Stimulated activated CD4-positive, alpha-beta T cell treated with anti-CD3 and anti-CD28 coated beads, Interleukin-1b, Interleukin-23, amount 100 ng/mL, for 1 hour (primary cell): ENCODE measurements around the gene CLEC4A.
"Not testable (repeated sequence)": the region's sequence is repeated elsewhere in the genome, so short reads cannot be mapped to it uniquely, and the experiment has no call there.

Experiments used
- DNase-seq, 2 donors: peaks; one replicate each; pipeline ENCODE4 v3.0.0-alpha.2; 2020; ENCODE audit warnings: low read depth in 2 of 2

CLEC4A gene

GRCh38 chr12:8123124-8123912, at the start of gene CLEC4A:
Gene CLEC4A, plus strand, starts transcription at chr12:8123617. Its CDS starts 262 bp downstream, at chr12:8123879.
- DNase-seq: no peak

- DNase-seq: no peak
These were observed 47.5 kb upstream of the CLEC4A start for GRCh38 chr12:8075935-8076334.

- DNase-seq: no peak
These were observed 47.1 kb upstream of the CLEC4A start for GRCh38 chr12:8076366-8076765.

- no peak for DNase-seq
These were observed 46.2 kb upstream of the CLEC4A start for GRCh38 chr12:8077207-8077606.

GRCh38 chr12:8078398-8078797, 45.0 kb upstream of the CLEC4A start:
- DNase-seq: peak; percentile 19 to 42

DNA sequence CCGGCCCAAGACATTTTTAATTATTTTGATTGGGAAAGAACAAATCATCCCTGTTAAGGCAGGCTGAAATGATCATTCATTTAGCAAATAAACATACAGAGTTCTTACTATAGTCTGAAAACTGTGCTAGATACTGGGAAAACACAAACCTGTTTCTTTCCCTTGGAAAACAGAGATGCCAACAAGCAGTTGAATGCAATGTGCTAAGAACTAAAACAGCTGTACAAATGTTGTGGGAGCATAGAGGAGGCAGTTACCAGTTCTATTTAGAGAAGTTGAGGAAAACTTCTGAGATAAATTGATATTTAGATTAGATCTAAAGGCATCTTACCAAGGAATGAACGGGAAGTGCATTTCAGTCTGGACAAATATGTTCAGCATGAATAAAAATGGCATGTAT, 44.5 kb upstream of the CLEC4A start:
- no peak for DNase-seq

- DNase-seq: no peak
These were observed 43.3 kb upstream of the CLEC4A start for GRCh38 chr12:8080120-8080519.

GRCh38 chr12:8081251-8081920, 42.0 kb upstream of the CLEC4A start:
- no peak for DNase-seq

DNA sequence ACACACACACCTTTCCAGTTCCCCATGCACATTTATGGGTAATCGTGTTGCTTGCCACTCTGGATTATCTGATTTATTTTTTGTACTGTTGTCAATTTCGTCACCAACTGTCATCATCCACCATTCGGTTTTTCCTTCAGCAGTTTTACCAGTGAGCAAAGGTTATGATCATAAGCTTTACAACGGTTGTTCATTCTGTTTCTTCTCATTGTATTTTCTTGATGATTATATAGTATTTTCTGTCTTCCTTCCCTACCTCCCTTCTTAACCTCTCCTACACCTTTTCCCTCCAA, 40.7 kb upstream of the CLEC4A start:
- no peak for DNase-seq

- DNase-seq: not testable (repeated sequence)
These were observed 39.1 kb upstream of the CLEC4A start for GRCh38 chr12:8084351-8084750.

DNA sequence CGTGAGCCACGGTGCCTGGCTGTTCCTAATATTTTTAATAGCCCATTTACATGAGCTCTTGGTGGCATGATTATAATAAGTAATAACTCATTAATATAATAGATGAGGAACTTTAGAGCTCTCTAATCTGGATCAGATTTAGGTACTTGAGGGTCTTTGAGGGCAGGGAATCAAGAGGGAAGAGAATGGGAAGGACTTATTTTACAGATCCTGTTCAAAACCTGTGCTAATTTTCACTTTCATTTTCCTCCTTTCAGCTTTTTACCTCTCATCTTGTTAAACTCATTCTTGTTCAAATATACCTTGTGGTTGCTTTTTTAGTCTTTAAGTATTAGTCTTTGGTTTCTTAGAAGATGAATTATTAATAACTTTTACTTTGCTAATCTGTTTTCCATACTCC, 35.8 kb upstream of the CLEC4A start:
- DNase-seq: no peak

DNA sequence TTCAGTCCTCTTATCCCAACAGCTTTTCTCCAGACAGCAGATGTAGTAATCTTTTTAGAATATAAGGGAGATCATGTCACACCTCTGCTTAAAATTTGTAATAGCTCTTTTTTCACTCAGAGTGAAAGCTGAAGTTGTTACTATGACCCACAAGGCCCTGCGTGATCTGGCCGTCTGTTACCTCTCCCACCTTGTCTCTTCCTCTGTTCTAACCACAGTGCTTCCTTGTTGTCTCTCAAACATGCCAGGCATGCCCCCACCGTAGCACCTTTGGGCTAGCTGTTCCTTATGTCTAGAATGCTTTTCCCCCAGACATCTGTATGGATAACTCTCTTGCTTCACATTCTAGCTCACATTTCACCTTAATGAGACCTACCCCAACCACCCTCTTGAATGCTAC, 34.8 kb upstream of the CLEC4A start:
- no peak for DNase-seq

- not testable (repeated sequence) for DNase-seq
These were observed 34.1 kb upstream of the CLEC4A start for GRCh38 chr12:8089277-8089676.

- DNase-seq: no peak
These were observed 33.7 kb upstream of the CLEC4A start for GRCh38 chr12:8089716-8090115.

- no peak for DNase-seq
These were observed 30.1 kb upstream of the CLEC4A start for GRCh38 chr12:8093291-8093690.

DNA sequence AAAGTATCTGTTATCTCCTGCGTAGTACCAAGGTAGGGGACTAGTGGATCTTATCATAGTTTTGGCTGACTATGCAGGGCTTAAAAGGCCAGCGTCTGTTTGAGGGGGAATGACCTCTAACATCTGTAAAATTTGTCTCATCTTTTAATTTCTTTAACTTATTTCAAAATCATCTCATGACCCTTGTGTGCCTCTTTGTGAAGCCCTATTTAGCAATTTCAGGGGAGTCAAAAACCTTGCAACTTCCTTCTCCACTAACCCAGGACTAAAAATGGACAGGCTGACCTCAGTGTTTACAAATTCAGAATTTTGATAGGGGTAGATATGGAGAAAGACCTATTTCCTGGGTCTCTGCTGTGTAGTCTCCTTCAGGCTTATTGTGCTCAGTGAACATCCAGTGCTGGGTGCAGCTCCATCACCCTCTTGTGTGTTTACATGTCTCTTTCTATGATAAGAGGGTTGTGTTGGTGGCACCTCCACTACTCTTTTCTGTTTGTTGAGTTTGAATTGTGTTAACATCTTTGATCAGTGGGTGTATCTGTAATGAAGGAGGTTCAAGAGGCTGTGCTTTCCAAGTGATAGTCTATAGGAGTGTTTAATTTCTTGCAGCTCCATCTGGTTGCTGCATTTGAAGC, 27.0 kb upstream of the CLEC4A start:
- DNase-seq: no peak

DNA sequence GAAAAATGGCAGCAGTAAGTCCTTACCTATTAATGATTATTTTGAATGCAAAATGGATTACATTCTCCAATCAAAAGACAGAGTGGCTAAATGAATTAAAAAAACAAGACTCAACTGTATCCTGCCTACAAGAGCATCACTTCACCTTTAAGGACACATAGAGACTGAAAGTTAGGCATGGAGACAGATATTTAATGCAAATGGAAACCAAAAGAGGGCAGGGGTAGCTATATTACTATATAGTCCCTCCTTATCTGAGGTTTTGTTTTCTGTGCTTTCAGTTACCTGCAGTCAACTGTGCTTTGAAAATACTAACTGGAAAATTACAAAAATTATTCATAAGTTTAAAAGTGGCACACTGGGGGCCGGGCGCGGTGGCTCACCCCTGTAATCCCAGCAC, 24.2 kb upstream of the CLEC4A start:
- DNase-seq: no peak

GRCh38 chr12:8108808-8109398, 14.5 kb upstream of the CLEC4A start:
- peak; percentile 38 to 57 for DNase-seq

DNA sequence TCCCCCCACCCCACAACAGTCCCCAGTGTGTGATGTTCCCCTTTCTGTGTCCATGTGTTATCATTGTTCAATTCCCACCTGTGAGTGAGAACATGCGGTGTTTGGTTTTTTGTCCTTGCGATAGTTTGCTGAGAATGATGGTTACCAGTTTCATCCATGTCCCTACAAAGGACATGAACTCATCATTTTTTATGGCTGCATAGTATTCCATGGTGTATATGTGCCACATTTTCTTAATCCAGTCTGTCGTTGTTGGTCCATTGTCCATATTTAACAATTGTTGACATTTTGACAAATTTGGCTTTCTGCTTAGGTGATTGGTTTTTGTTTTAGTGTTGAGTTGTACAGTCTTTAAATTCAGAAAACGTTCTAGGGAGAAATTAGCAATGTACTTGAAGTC, 10.3 kb upstream of the CLEC4A start:
- DNase-seq: not testable (repeated sequence)

DNA sequence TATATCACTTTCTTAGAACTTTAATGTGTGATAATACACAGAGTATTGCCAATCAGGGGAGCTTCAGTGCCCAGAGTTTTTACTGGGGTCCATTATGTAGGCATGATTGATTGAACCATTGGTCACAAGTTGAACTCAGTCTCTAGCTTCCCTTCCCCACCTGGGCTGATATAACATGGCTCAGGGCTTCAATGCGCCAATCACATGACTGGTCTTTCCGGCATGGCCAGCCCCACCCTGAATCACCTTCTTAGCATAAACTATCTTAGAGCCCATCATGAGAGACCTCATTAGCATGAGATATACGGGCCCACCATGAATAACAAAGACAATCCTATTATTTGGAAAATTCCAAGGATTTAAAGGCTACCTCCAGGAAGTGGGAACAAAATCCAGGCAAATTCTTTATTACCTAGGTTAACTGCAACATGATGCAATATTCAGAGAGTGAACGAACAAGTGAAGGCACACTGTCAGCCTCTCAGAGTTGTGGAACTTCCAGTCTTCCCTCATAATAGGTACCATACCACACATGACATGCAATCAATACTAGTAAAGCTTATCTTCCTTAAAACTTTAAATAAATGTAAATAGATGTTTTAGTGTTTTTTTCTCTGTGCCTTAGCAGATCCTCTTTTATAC, 3.2 kb upstream of the CLEC4A start:
- no peak for DNase-seq

GRCh38 chr12:8127138-8127537, 3.7 kb downstream of the CLEC4A start:
- no peak for DNase-seq
